Kidney (tissue), 14 donors: Measurements from ENCODE around the gene CTSA. TPM values are rescaled to one million over a fixed set of nuclear protein-coding genes. Genes with fewer than 3 reads are reported as not detected.

Source experiments
- DNase-seq, 5 donors: peaks; one replicate each; pipeline ENCODE4 v3.0.0-alpha.2; 2013 to 2020
- FAIRE-seq: peaks from 2 replicates; lab custom pipeline; 2012; peaks lifted over from hg19 to GRCh38; lab: Jason Lieb, UNC
- H3K27ac ChIP-seq, 2 donors: one replicate each; pipeline ENCODE4 v1.7.0; 2013; ENCODE audit warnings: low read depth in 2 of 2, low read length in 2 of 2, inconsistent platforms in 1 of 2
- H3K27me3 ChIP-seq: one replicate; pipeline ENCODE4 v1.7.1; 2013; ENCODE audit warnings: low read length, inconsistent platforms; ENCODE audit not compliant: control insufficient read depth, insufficient read depth
- H3K36me3 ChIP-seq, 3 donors: one replicate each; pipeline versions ENCODE4 v1.7.0 to v1.7.1; 2013; ENCODE audit warnings: low read length in 3 of 3, control low read depth in 1 of 3, inconsistent platforms in 1 of 3; ENCODE audit not compliant: insufficient read depth in 3 of 3, control insufficient read depth in 2 of 3
- H3K4me1 ChIP-seq, 3 donors: one replicate each; pipeline versions ENCODE4 v1.7.0 to v1.7.1; 2013; ENCODE audit warnings: low read length in 3 of 3, inconsistent platforms in 1 of 3, low read depth in 1 of 3; ENCODE audit not compliant: control insufficient read depth in 2 of 3, insufficient read depth in 2 of 3
- H3K4me3 ChIP-seq, 3 donors: one replicate each; pipeline versions ENCODE4 v1.7.0 to v1.8.1; 2013; ENCODE audit warnings: low read length in 3 of 3, control low read depth in 1 of 3, inconsistent platforms in 1 of 3
- H3K9ac ChIP-seq, 3 donors: one replicate each; pipeline versions ENCODE4 v1.7.0 to v1.7.1; 2013; ENCODE audit warnings: low read length in 3 of 3, control low read depth in 1 of 3, inconsistent platforms in 1 of 3
- H3K9me3 ChIP-seq, 3 donors: one replicate each; pipeline versions ENCODE4 v1.7.0 to v1.7.1; 2013; ENCODE audit warnings: low read length in 3 of 3, control low read depth in 1 of 3, inconsistent platforms in 1 of 3; ENCODE audit not compliant: control insufficient read depth in 2 of 3, insufficient read depth in 1 of 3
- CTCF ChIP-seq: IDR thresholded peaks from 3 replicates; pipeline ENCODE4 v1.5.1; 2012; ENCODE audit warnings: mild to moderate bottlenecking, moderate library complexity, borderline replicate concordance; ENCODE audit not compliant: insufficient read depth; ENCODE audit errors: extremely low read depth
- intact Hi-C: fragments of 100-400 bp; cut with DNase I; formaldehyde crosslinking; loops from one replicate; pipeline ENCODE4 v1.11.1; 2022
- polyA plus RNA-seq: library from polyadenylated mRNA; stranded (reverse); fragments of 350-450 nt; fragmentation: Illumina TruSeq; extraction: RNeasy Lipid Tissue Mini Kit (QIAGEN cat#74804); gene quantifications from one replicate; pipeline ENCODE4 v1.2.3, GENCODE V29; 2014; ENCODE audit warnings: low read depth, low replicate concordance; ENCODE audit not compliant: insufficient read depth
- total RNA-seq: library from RNA; stranded (reverse); fragmentation: NEBNext Ultra II Directional; extraction: Animal tissue kit (Norgen Biotek cat#: 25700); gene quantifications from one replicate; pipeline ENCODE4 v1.2.1, GENCODE V29; 2021
- donor health status: control.
- donor health status: control.
- donor health status: control.
- donor health status: control.
- donor health status: control.
- donor health status: DM: yes; HTN: yes; CAD: no.
- donor health status: Normal renal cell carcinoma (clear cell type).

CTSA gene
- total and polyA plus RNA-seq, 2 donors from 2014 or later: 180 to 408 TPM

DNA sequence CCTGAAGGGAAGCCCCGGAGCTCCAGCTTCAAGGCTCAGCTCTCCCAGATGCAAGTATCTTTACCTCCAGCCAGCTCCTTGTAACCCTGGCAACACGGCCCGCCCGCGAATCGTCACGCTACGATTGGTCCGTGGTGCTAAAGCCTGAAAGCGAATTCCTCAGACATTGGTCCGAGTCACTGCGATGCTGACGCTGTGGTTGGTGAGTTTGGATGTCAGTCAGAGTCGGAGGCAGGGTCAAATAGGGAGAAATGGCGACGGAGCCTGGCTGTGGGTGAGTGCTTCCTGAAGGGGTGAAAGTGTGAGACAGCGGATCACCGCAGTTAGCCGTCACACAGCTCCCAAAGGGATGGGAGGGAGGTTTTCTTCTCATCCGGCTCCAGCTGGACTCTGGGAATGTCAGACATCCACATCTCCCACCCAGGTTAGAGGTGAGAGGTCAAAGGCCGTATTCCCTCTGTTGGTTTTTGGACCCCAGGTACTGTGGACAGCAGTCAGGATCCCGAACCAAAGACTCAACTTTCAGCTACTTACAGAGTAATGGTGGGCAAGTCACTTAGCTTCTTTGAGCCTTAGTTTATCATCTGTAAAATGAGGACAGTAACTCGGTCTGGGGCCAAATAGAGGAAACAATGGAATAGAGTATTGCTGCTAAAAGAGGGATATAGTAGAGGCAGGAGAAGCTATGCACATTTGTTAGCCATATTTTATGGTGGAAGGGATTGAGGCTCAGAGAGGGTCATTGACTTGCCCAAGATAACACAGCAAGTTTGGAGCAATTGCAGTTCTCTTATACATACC is 9.9 kb upstream of the CTSA start, which contains the start of gene ZSWIM1:
ZSWIM1 (plus strand) TSS at position 240 of the 801 bp plus-strand sequence. CDS start 1,366 bp downstream, outside the sequence.
- Histone ChIP-seq H3K27ac (peak within 1 kb of the TSS; percentile 75 to 89), H3K27me3 (no peaks in the 10 kb centered on the region), H3K36me3 (peaks cover 4 to 28% (median 18%) of the 10 kb centered on the region in 3 donors), H3K9me3 (no peaks in the 10 kb centered on the region), H3K4me3 (peak within 1 kb of the TSS; percentile 81 to 97 (median 83)), H3K9ac (peak within 1 kb of the TSS; percentile 68 to 99 (median 92)), H3K4me1 (peaks cover 0 to 7% (median 0%) of the 10 kb centered on the region in 3 donors)
- intact Hi-C loops: no loop called here
- DNase-seq: peak; percentile 99 to 100 (median 100)
- peak; percentile 98 for FAIRE-seq
- no peak for TF ChIP-seq CTCF

DNA sequence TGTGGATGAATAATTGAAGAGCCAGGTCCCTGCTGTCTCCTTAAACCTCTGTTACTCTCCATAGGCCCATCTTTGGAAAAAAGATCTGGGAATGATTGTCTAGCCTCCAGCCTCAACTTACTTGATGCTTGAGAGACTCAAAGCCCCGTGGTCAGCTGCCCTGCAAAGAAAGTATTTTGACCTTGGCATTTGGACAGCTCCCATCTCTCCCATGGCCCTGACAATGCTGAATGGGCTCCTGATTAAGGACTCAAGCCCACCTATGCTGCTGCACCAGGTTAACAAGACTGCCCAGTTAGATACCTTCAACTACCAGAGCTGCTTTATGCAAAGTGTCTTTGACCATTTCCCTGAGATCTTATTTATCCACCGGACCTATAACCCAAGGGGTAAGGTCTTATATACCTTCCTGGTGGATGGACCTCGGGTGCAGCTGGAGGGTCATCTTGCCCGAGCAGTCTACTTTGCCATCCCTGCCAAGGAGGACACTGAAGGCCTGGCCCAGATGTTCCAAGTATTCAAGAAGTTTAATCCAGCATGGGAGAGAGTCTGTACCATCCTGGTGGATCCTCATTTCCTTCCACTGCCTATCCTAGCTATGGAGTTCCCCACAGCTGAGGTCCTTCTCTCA is 8.6 kb upstream of the CTSA start:
- H3K9me3 ChIP-seq: no peaks in the 10 kb centered on the region
- peak in 1 of 5 donors; percentile 52 for DNase-seq
- no peak for FAIRE-seq
- no peak overlapping the region for H3K27ac ChIP-seq
- peaks cover 0 to 7% (median 0%) of the 10 kb centered on the region in 3 donors for H3K4me1 ChIP-seq
- no peak overlapping the region for H3K4me3 ChIP-seq
- TF ChIP-seq CTCF: no peak
- no peaks in the 10 kb centered on the region for H3K27me3 ChIP-seq
- intact Hi-C loops: no loop called here
- no peak overlapping the region for H3K9ac ChIP-seq
- peaks cover 4 to 20% (median 15%) of the 10 kb centered on the region in 3 donors for H3K36me3 ChIP-seq

DNA sequence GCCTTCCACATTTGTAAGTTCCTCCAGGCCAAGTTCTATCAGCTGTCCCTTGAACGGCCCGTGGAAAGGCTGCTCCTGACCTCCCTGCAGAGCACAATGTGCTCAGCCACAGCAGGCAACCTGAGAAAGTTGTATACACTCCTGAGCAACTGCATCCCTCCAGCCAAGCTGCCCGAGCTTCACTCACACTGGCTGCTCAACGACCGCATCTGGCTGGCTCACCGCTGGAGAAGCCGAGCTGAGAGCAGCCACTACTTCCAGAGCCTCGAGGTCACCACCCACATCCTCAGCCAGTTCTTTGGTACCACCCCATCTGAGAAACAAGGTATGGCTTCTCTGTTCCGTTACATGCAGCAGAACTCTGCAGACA is 8.1 kb upstream of the CTSA start:
- intact Hi-C loops: no loop called here
- Histone ChIP-seq H3K4me1 (peaks cover 0 to 7% (median 0%) of the 10 kb centered on the region in 3 donors), H3K36me3 (peaks cover 4 to 15% (median 12%) of the 10 kb centered on the region in 3 donors), H3K4me3 (no peak overlapping the region), H3K9me3 (no peaks in the 10 kb centered on the region), H3K27me3 (no peaks in the 10 kb centered on the region), H3K9ac (no peak overlapping the region), H3K27ac (no peak overlapping the region)
- no peak for TF ChIP-seq CTCF
- FAIRE-seq (no peak), DNase-seq (peak in 1 of 5 donors; percentile 65)
